HEK293 (cell line): Measurements from ENCODE around the gene PTGFRN.

ENCODE experiments used
- GFI1B ChIP-seq: fragments of 450-650 bp; formaldehyde crosslinking; IDR thresholded peaks from 2 replicates; pipeline ENCODE4 v1.5.1; 2016; ENCODE audit warnings: missing biosample characterization, missing genetic modification characterization
- HOXC10 ChIP-seq: sonication (generic); formaldehyde crosslinking; IDR thresholded peaks from 2 replicates; pipeline ENCODE4 v1.8.1; 2023; ENCODE audit warnings: mild to moderate bottlenecking, missing genetic modification reagents
- HOXD13 ChIP-seq: sonication (generic); formaldehyde crosslinking; IDR thresholded peaks from 2 replicates; pipeline ENCODE4 v1.8.0; 2022; ENCODE audit warnings: missing genetic modification reagents, borderline replicate concordance
- KLF1 ChIP-seq: fragments of 450-650 bp; formaldehyde crosslinking; IDR thresholded peaks from 2 replicates; pipeline ENCODE4 v1.5.1; 2016; ENCODE audit warnings: missing biosample characterization, missing genetic modification characterization
- KLF10 ChIP-seq: fragments of 450-650 bp; IDR thresholded peaks from 2 replicates; pipeline ENCODE4 v1.5.1; 2018; ENCODE audit warnings: missing biosample characterization, mild to moderate bottlenecking, missing genetic modification characterization
- MEIS1 ChIP-seq: sonication (generic); formaldehyde crosslinking; IDR thresholded peaks from 2 replicates; pipeline ENCODE4 v1.8.1; 2022; ENCODE audit warnings: missing genetic modification reagents, mild to moderate bottlenecking, borderline replicate concordance
- OSR2 ChIP-seq: fragments of 450-650 bp; formaldehyde crosslinking; IDR thresholded peaks from 2 replicates; pipeline ENCODE4 v1.5.1; 2016; ENCODE audit warnings: missing biosample characterization, missing genetic modification characterization
- SALL2 ChIP-seq: fragments of 450-650 bp; formaldehyde crosslinking; IDR thresholded peaks from 2 replicates; pipeline ENCODE4 v1.5.0; 2017; ENCODE audit warnings: missing biosample characterization, mild to moderate bottlenecking, missing genetic modification characterization, borderline replicate concordance
- ZBTB26 ChIP-seq: fragments of 450-650 bp; formaldehyde crosslinking; optimal IDR thresholded peaks from 2 replicates; pipeline ENCODE3; 2016; ENCODE audit warnings: missing biosample characterization, mild to moderate bottlenecking, missing genetic modification characterization
- ZBTB44 ChIP-seq: fragments of 450-650 bp; IDR thresholded peaks from 2 replicates; pipeline ENCODE4 v1.5.1; 2018; ENCODE audit warnings: missing biosample characterization, mild to moderate bottlenecking, missing genetic modification characterization
- ZBTB6 ChIP-seq: fragments of 450-650 bp; formaldehyde crosslinking; IDR thresholded peaks from 2 replicates; pipeline ENCODE4 v1.5.1; 2017; ENCODE audit warnings: missing biosample characterization, missing genetic modification characterization
- ZBTB8A ChIP-seq: fragments of 450-650 bp; formaldehyde crosslinking; IDR thresholded peaks from 2 replicates; pipeline ENCODE4 v1.5.1; 2016; ENCODE audit warnings: missing biosample characterization, missing genetic modification characterization
- ZFP37 ChIP-seq: fragments of 450-650 bp; formaldehyde crosslinking; IDR thresholded peaks from 2 replicates; pipeline ENCODE4 v1.5.1; 2016; ENCODE audit warnings: missing biosample characterization, missing genetic modification characterization
- ZFP41 ChIP-seq: fragments of 450-650 bp; formaldehyde crosslinking; IDR thresholded peaks from 2 replicates; pipeline ENCODE4 v1.5.1; 2016; ENCODE audit warnings: missing biosample characterization, missing genetic modification characterization, borderline replicate concordance
- ZNF140 ChIP-seq: fragments of 450-650 bp; formaldehyde crosslinking; IDR thresholded peaks from 2 replicates; pipeline ENCODE4 v1.5.1; 2016; ENCODE audit warnings: missing biosample characterization, missing genetic modification characterization
- ZNF214 ChIP-seq: fragments of 450-650 bp; formaldehyde crosslinking; IDR thresholded peaks from 2 replicates; pipeline ENCODE4 v1.5.1; 2017; ENCODE audit warnings: missing biosample characterization, mild to moderate bottlenecking, missing genetic modification characterization, borderline replicate concordance
- ZNF366 ChIP-seq: fragments of 450-650 bp; formaldehyde crosslinking; conservative IDR thresholded peaks from 2 replicates; pipeline ENCODE4 v1.5.1; 2016; ENCODE audit warnings: missing biosample characterization, missing genetic modification characterization
- ZNF416 ChIP-seq: fragments of 450-650 bp; formaldehyde crosslinking; IDR thresholded peaks from 2 replicates; pipeline ENCODE4 v1.5.1; 2016; ENCODE audit warnings: missing biosample characterization, missing genetic modification characterization
- ZNF561 ChIP-seq: fragments of 450-650 bp; IDR thresholded peaks from 2 replicates; pipeline ENCODE4 v1.5.1; 2018; ENCODE audit warnings: missing biosample characterization, missing genetic modification characterization, borderline replicate concordance
- ZNF580 ChIP-seq: fragments of 450-650 bp; formaldehyde crosslinking; IDR thresholded peaks from 2 replicates; pipeline ENCODE4 v1.5.1; 2016; ENCODE audit warnings: missing biosample characterization, missing genetic modification characterization
- ZNF623 ChIP-seq: fragments of 450-650 bp; formaldehyde crosslinking; IDR thresholded peaks from 2 replicates; pipeline ENCODE4 v1.5.1; 2016; ENCODE audit warnings: missing biosample characterization, missing genetic modification characterization
- ZNF629 ChIP-seq: fragments of 450-650 bp; formaldehyde crosslinking; IDR thresholded peaks from 2 replicates; pipeline ENCODE4 v1.5.1; 2017; ENCODE audit warnings: missing biosample characterization, missing genetic modification characterization
- ZNF692 ChIP-seq: fragments of 450-650 bp; formaldehyde crosslinking; IDR thresholded peaks from 2 replicates; pipeline ENCODE4 v1.5.1; 2016; ENCODE audit warnings: missing biosample characterization, missing genetic modification characterization
- ZNF776 ChIP-seq: fragments of 450-650 bp; formaldehyde crosslinking; IDR thresholded peaks from 2 replicates; pipeline ENCODE4 v1.5.0; 2017; ENCODE audit warnings: missing biosample characterization, missing genetic modification characterization, borderline replicate concordance
- ZNF777 ChIP-seq: fragments of 450-650 bp; formaldehyde crosslinking; IDR thresholded peaks from 2 replicates; pipeline ENCODE4 v1.5.1; 2017; ENCODE audit warnings: missing biosample characterization, missing genetic modification characterization, borderline replicate concordance
- ZNF791 ChIP-seq: fragments of 450-650 bp; formaldehyde crosslinking; IDR thresholded peaks from 2 replicates; pipeline ENCODE4 v1.5.1; 2016; ENCODE audit warnings: missing biosample characterization, missing genetic modification characterization
- ZSCAN18 ChIP-seq: fragments of 450-650 bp; formaldehyde crosslinking; IDR thresholded peaks from 2 replicates; pipeline ENCODE4 v1.5.1; 2016; ENCODE audit warnings: missing biosample characterization, missing genetic modification characterization
- ZSCAN30 ChIP-seq: fragments of 450-650 bp; IDR thresholded peaks from 2 replicates; pipeline ENCODE4 v1.5.1; 2018; ENCODE audit warnings: missing biosample characterization, mild to moderate bottlenecking, missing genetic modification characterization, moderate library complexity

PTGFRN gene

GRCh38 chr1:116878804-116879477 lies 30.8 kb upstream of the PTGFRN start (continued):
- TF ChIP-seq ZBTB8A (no peak; the same call in 1 of the 2 replicates), ZBTB44 (tag by site-specific recombination) (0 out of 2 replicates have a peak, but pooled peaks have one; percentile 20), ZFP41 (tag by site-specific recombination) (no peak), SALL2 (tag by site-specific recombination) (no peak), ZSCAN18 (tag by site-specific recombination) (no peak), KLF1 (tag by site-specific recombination) (no peak), ZNF366 (tag by site-specific recombination) (peak; percentile 73), GFI1B (tag by site-specific recombination) (no peak), MEIS1 (no peak), HOXC10 (CRISPR knock-in tag) (no peak), ZNF623 (tag by site-specific recombination) (no peak), ZNF777 (tag by site-specific recombination) (no peak), ZNF629 (peak; percentile 65; the same call in 1 of the 2 replicates), HOXD13 (CRISPR knock-in tag) (no peak), ZNF561 (no peak), ZNF791 (tag by site-specific recombination) (no peak), ZSCAN30 (tag by site-specific recombination) (no peak), ZBTB6 (tag by site-specific recombination) (no peak), OSR2 (tag by site-specific recombination) (peak; percentile 56), ZNF214 (tag by site-specific recombination) (no peak), ZNF580 (no peak), ZNF776 (tag by site-specific recombination) (no peak), ZNF416 (tag by site-specific recombination) (no peak), KLF10 (tag by site-specific recombination) (no peak), ZNF140 (tag by site-specific recombination) (peak; percentile 100), ZFP37 (tag by site-specific recombination) (no peak), ZBTB26 (no peak), ZNF692 (tag by site-specific recombination) (peak; percentile 100)
- TF ChIP-seq, all 188 proteins: peak for 46
